IMR-90 (cell line): ENCODE results near the gene ADAM17. TPM values are rescaled to one million over a fixed set of nuclear protein-coding genes. Genes with fewer than 3 reads are reported as not detected.

Source experiments
- ATAC-seq: fragments of 200-7000 bp; cut with Tn5 transposase; 2 replicates; pipeline ENCODE4 v1.9.1; 2020; ENCODE audit warnings: low read depth, mild to moderate bottlenecking, moderate library complexity
- BruUV-seq: library from RNA; stranded (reverse); fragments of 400-500 nt; replicated peaks from 2 replicates; lab custom pipeline; 2021; lab: Mats Ljungman, UMichigan
- CTCF ChIA-PET: fragments of 300-600 bp; formaldehyde crosslinking; extraction: SDS; loops from one replicate; lab custom pipeline; 2021; ENCODE audit warnings: antibody characterized with exemption; lab: Yijun Ruan, JAX
- POLR2A ChIA-PET: fragments of 300-600 bp; sonication (Branson Sonifier 250); formaldehyde crosslinking; loops from one replicate; lab custom pipeline; 2022; ENCODE audit warnings: antibody characterized with exemption; ENCODE audit not compliant: unreplicated experiment; lab: Charles Lee
- DNase-seq: peaks from one replicate; pipeline ENCODE4 v3.0.0; 2013
- H2AFZ ChIP-seq: replicated peaks from 2 replicates; pipeline ENCODE3; 2013; ENCODE audit warnings: low read length, mild to moderate bottlenecking; ENCODE audit not compliant: poor library complexity
- H2AK5ac ChIP-seq: 2 replicates; pipeline ENCODE4 v1.6.1; 2013; ENCODE audit warnings: low read depth, low read length, inconsistent platforms
- H2AK9ac ChIP-seq: replicated peaks from 2 replicates; pipeline ENCODE3; 2013; ENCODE audit warnings: mild to moderate bottlenecking, low read depth, low read length, moderate library complexity; ENCODE audit not compliant: poor library complexity
- H2BK120ac ChIP-seq: 2 replicates; pipeline ENCODE4 v1.6.1; 2013; ENCODE audit warnings: low read depth, low read length, inconsistent platforms
- H2BK15ac ChIP-seq: 3 replicates; pipeline ENCODE4 v1.6.1; 2013; ENCODE audit warnings: low read depth, low read length, inconsistent platforms
- H2BK20ac ChIP-seq: 2 replicates; pipeline ENCODE4 v1.6.1; 2013; ENCODE audit warnings: low read depth, mild to moderate bottlenecking, inconsistent platforms, low read length, moderate library complexity
- H2BK5ac ChIP-seq: 2 replicates; pipeline ENCODE4 v1.6.1; 2013; ENCODE audit warnings: mild to moderate bottlenecking, low read depth, low read length, inconsistent platforms; ENCODE audit not compliant: poor library complexity, severe bottlenecking
- H3K14ac ChIP-seq: replicated peaks from 2 replicates; pipeline ENCODE4 v1.6.1; 2013; ENCODE audit warnings: low read depth, low read length, inconsistent platforms
- H3K18ac ChIP-seq: 2 replicates; pipeline ENCODE4 v1.6.1; 2013; ENCODE audit warnings: low read depth, low read length, control low read depth
- H3K23ac ChIP-seq: 2 replicates; pipeline ENCODE4 v1.6.1; 2013; ENCODE audit warnings: low read depth, low read length, inconsistent platforms
- H3K27ac ChIP-seq: 2 replicates; pipeline ENCODE4 v1.5.1; 2013; ENCODE audit warnings: mild to moderate bottlenecking, control low read depth, low read length; ENCODE audit not compliant: insufficient read depth
- H3K27me3 ChIP-seq: 2 replicates; pipeline ENCODE4 v1.6.1; 2013; ENCODE audit warnings: low read length; ENCODE audit not compliant: control insufficient read depth, insufficient read depth
- H3K36me3 ChIP-seq: 2 replicates; pipeline ENCODE4 v1.6.1; 2013; ENCODE audit warnings: low read length, mixed read lengths; ENCODE audit not compliant: control insufficient read depth, insufficient read depth
- H3K4ac ChIP-seq: 2 replicates; pipeline ENCODE4 v1.6.1; 2013; ENCODE audit warnings: low read depth, low read length, inconsistent platforms
- H3K4me1 ChIP-seq: 2 replicates; pipeline ENCODE4 v1.6.1; 2013; ENCODE audit warnings: low read length, mixed read lengths; ENCODE audit not compliant: control insufficient read depth, insufficient read depth
- H3K4me2 ChIP-seq: 2 replicates; pipeline ENCODE4 v1.6.1; 2013; ENCODE audit warnings: low read depth, mild to moderate bottlenecking, control low read depth, low read length, moderate library complexity
- H3K4me3 ChIP-seq: 2 replicates; pipeline ENCODE4 v1.5.1; 2013; ENCODE audit warnings: low read depth, mild to moderate bottlenecking, control low read depth, low read length, moderate library complexity; ENCODE audit not compliant: insufficient read depth
- H3K56ac ChIP-seq: 2 replicates; pipeline ENCODE4 v1.6.1; 2013; ENCODE audit warnings: low read length, inconsistent platforms; ENCODE audit not compliant: insufficient read depth; ENCODE audit errors: extremely low read depth
- H3K79me1 ChIP-seq, 2 experiments: 2 replicates each; pipeline ENCODE4 v1.6.1; 2013; ENCODE audit warnings: low read length in 2 of 2, inconsistent platforms in 1 of 2, low read depth in 1 of 2
- H3K9ac ChIP-seq: 2 replicates; pipeline ENCODE4 v1.6.1; 2013; ENCODE audit warnings: low read depth, low read length, control low read depth
- H3K9me1 ChIP-seq: 2 replicates; pipeline ENCODE4 v1.6.1; 2013; ENCODE audit warnings: low read length, inconsistent platforms; ENCODE audit not compliant: insufficient read depth
- H3K9me3 ChIP-seq: 2 replicates; pipeline ENCODE4 v1.6.1; 2013; ENCODE audit warnings: low read length; ENCODE audit not compliant: control insufficient read depth, insufficient read depth
- H4K20me1 ChIP-seq: 2 replicates; pipeline ENCODE4 v1.6.1; 2013; ENCODE audit warnings: low read length, inconsistent platforms; ENCODE audit not compliant: insufficient read depth
- H4K5ac ChIP-seq: 2 replicates; pipeline ENCODE4 v1.6.1; 2013; ENCODE audit warnings: mild to moderate bottlenecking, low read depth, low read length, control low read depth
- H4K8ac ChIP-seq, 2 experiments: 2 replicates each; pipeline ENCODE4 v1.6.1; 2013; ENCODE audit warnings: low read depth in 2 of 2, low read length in 2 of 2, control low read depth in 1 of 2, inconsistent platforms in 1 of 2
- H4K91ac ChIP-seq: 2 replicates; pipeline ENCODE4 v1.6.1; 2013; ENCODE audit warnings: low read depth, low read length, inconsistent platforms; ENCODE audit not compliant: insufficient read depth
- BHLHE40 ChIP-seq: fragments of 150-350 bp; IDR thresholded peaks from 2 replicates; pipeline ENCODE4 v1.6.1; 2016; ENCODE audit warnings: mild to moderate bottlenecking, low read depth, low read length
- CEBPB ChIP-seq: IDR thresholded peaks from 2 replicates; pipeline ENCODE4 v1.6.1; 2012; ENCODE audit warnings: low read depth, low read length, improper control_type of control experiment
- CHD1 ChIP-seq: IDR thresholded peaks from 2 replicates; pipeline ENCODE4 v1.6.1; 2012; ENCODE audit warnings: low read depth, low read length, improper control_type of control experiment
- FOS ChIP-seq: fragments of 150-350 bp; IDR thresholded peaks from 2 replicates; pipeline ENCODE4 v1.6.1; 2016; ENCODE audit warnings: low read depth, low read length
- MAFK ChIP-seq: IDR thresholded peaks from 2 replicates; pipeline ENCODE4 v1.6.1; 2012; ENCODE audit warnings: low read depth, low read length, improper control_type of control experiment
- MAZ ChIP-seq: IDR thresholded peaks from 2 replicates; pipeline ENCODE4 v1.6.1; 2012; ENCODE audit warnings: low read depth, mild to moderate bottlenecking, low read length, improper control_type of control experiment, moderate library complexity, borderline replicate concordance
- MXI1 ChIP-seq: IDR thresholded peaks from 2 replicates; pipeline ENCODE4 v1.6.1; 2012; ENCODE audit warnings: low read depth, mild to moderate bottlenecking, low read length, moderate library complexity, borderline replicate concordance
- NFE2L2 ChIP-seq: fragments of 150-350 bp; IDR thresholded peaks from 2 replicates; pipeline ENCODE4 v1.6.1; 2016; ENCODE audit warnings: low read depth, mild to moderate bottlenecking, low read length
- POLR2A ChIP-seq: IDR thresholded peaks from 2 replicates; pipeline ENCODE4 v1.6.1; 2012; ENCODE audit warnings: mild to moderate bottlenecking, low read depth, low read length
- RAD21 ChIP-seq: IDR thresholded peaks from 2 replicates; pipeline ENCODE4 v1.6.1; 2012; ENCODE audit warnings: low read length, improper control_type of control experiment
- RCOR1 ChIP-seq: IDR thresholded peaks from 2 replicates; pipeline ENCODE4 v1.6.1; 2012; ENCODE audit warnings: mild to moderate bottlenecking, low read length, improper control_type of control experiment; ENCODE audit not compliant: insufficient replicate concordance
- RFX5 ChIP-seq: IDR thresholded peaks from 2 replicates; pipeline ENCODE4 v1.8.0; 2012; ENCODE audit warnings: low read depth, mild to moderate bottlenecking, low read length, moderate library complexity
- SMC3 ChIP-seq: fragments of 150-350 bp; IDR thresholded peaks from 2 replicates; pipeline ENCODE4 v1.6.1; 2016; ENCODE audit warnings: low read depth, mild to moderate bottlenecking, antibody characterized with exemption, low read length, moderate library complexity
- WGBS, 2 experiments: methylation state at CpG; one replicate each; pipeline versions ENCODE4 v1.1.5 to v1.1.7; 2013; ENCODE audit warnings: missing lambda C conversion rate in 2 of 2; ENCODE audit not compliant: insufficient read length in 1 of 2; ENCODE audit errors: extremely low coverage in 2 of 2; 5-methylcytosine and 5-hydroxymethylcytosine counted together
- dilution Hi-C: fragments of 300-500 bp; cut with HindIII; formaldehyde crosslinking; loops from one replicate; pipeline ENCODE4 v1.14.3; 2018; ENCODE audit warnings: low sequenced_read_pairs; ENCODE audit not compliant: unreplicated experiment
- in situ Hi-C: fragments of 300-500 bp; cut with MboI; formaldehyde crosslinking; loops from 3 replicates; pipeline ENCODE4 v1.14.3; 2019; ENCODE audit warnings: low sequenced_read_pairs, inconsistent platforms, mixed read lengths
- intact Hi-C: fragments of 100-400 bp; cut with micrococcal nuclease; formaldehyde crosslinking; loops from 2 replicates; pipeline ENCODE4 v1.10.0; 2022
- polyA plus RNA-seq, 3 experiments: library from polyadenylated mRNA; depleted of rRNA; stranded (reverse); fragments of >200 nt; gene quantifications; 2 replicates each; pipeline ENCODE4 v1.2.3, GENCODE V29; 2012; ENCODE audit warnings: low replicate concordance in 1 of 3
- total RNA-seq: library from RNA; depleted of rRNA; stranded (reverse); fragments of >200 nt; gene quantifications from 2 replicates; pipeline ENCODE4 v1.2.3, GENCODE V29; 2012
- TF ChIP-seq, protein P1 (sequence below): conservative IDR thresholded peaks from 2 replicates; pipeline ENCODE4 v1.5.1; 2012; ENCODE audit warnings: mild to moderate bottlenecking, low read depth, low read length, improper control_type of control experiment
- TF ChIP-seq, protein P2 (sequence below): fragments of 150-350 bp; IDR thresholded peaks from 2 replicates; pipeline ENCODE4 v1.6.1; 2016; ENCODE audit warnings: low read depth, mild to moderate bottlenecking, low read length, moderate library complexity, borderline replicate concordance
- TF ChIP-seq, protein P3 (sequence below): fragments of 150-350 bp; IDR thresholded peaks from 2 replicates; pipeline ENCODE4 v1.6.1; 2017; ENCODE audit warnings: mild to moderate bottlenecking, antibody characterized with exemption, low read length, low read depth

ADAM17 gene
- total and polyA plus RNA-seq, 2 of the 4 experiments (the other 2 are of a cell fraction), result 9.6 to 34.4 TPM

GRCh38 chr2:9560628-9561027 is 5.0 kb upstream of the ADAM17 start:
- DNase-seq, result no peak
- H2BK5ac ChIP-seq, result no peak overlapping the region
- no peaks in the 10 kb centered on the region for H3K9me3 ChIP-seq
- intact Hi-C loops (no loop called here), in situ Hi-C loops (loop anchor here (10.0 kb wide), 1 partner anchor 484 kb away; the partner anchor contains the start of gene KLF11), dilution Hi-C loops (no loop called here)
- no TSS peak for BruUV-seq
- H3K9me1 ChIP-seq, result peaks cover 7% of the 10 kb centered on the region
- peaks cover 2% of the 10 kb centered on the region; the same call in 1 of the 2 replicates for H3K36me3 ChIP-seq
- H3K79me1 ChIP-seq, result peaks cover 0 to 14% of the 10 kb centered on the region in 2 experiments; a peak in 2 of 4 replicates
- no peak overlapping the region for H4K8ac ChIP-seq
- no peak overlapping the region for H2AK5ac ChIP-seq
- no peak overlapping the region for H2BK15ac ChIP-seq
- TF ChIP-seq MAZ, result no peak
- TF ChIP-seq RAD21, result no peak
- TF ChIP-seq NFE2L2, result no peak
- TF ChIP-seq, protein P1, sequence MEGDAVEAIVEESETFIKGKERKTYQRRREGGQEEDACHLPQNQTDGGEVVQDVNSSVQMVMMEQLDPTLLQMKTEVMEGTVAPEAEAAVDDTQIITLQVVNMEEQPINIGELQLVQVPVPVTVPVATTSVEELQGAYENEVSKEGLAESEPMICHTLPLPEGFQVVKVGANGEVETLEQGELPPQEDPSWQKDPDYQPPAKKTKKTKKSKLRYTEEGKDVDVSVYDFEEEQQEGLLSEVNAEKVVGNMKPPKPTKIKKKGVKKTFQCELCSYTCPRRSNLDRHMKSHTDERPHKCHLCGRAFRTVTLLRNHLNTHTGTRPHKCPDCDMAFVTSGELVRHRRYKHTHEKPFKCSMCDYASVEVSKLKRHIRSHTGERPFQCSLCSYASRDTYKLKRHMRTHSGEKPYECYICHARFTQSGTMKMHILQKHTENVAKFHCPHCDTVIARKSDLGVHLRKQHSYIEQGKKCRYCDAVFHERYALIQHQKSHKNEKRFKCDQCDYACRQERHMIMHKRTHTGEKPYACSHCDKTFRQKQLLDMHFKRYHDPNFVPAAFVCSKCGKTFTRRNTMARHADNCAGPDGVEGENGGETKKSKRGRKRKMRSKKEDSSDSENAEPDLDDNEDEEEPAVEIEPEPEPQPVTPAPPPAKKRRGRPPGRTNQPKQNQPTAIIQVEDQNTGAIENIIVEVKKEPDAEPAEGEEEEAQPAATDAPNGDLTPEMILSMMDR, result no peak
- no peak for TF ChIP-seq CEBPB
- TF ChIP-seq, protein P2, sequence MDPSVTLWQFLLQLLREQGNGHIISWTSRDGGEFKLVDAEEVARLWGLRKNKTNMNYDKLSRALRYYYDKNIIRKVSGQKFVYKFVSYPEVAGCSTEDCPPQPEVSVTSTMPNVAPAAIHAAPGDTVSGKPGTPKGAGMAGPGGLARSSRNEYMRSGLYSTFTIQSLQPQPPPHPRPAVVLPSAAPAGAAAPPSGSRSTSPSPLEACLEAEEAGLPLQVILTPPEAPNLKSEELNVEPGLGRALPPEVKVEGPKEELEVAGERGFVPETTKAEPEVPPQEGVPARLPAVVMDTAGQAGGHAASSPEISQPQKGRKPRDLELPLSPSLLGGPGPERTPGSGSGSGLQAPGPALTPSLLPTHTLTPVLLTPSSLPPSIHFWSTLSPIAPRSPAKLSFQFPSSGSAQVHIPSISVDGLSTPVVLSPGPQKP, result no peak
- TF ChIP-seq, protein P3, sequence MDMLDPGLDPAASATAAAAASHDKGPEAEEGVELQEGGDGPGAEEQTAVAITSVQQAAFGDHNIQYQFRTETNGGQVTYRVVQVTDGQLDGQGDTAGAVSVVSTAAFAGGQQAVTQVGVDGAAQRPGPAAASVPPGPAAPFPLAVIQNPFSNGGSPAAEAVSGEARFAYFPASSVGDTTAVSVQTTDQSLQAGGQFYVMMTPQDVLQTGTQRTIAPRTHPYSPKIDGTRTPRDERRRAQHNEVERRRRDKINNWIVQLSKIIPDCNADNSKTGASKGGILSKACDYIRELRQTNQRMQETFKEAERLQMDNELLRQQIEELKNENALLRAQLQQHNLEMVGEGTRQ, result no peak
- TF ChIP-seq FOS, result no peak
- TF ChIP-seq CHD1, result no peak
- no peak for TF ChIP-seq RFX5
- no peak for TF ChIP-seq RCOR1
- TF ChIP-seq MAFK, result no peak
- TF ChIP-seq SMC3, result no peak
- no peak for TF ChIP-seq MXI1
- no peak for TF ChIP-seq BHLHE40
- TF ChIP-seq POLR2A, result no peak
- no CpG with 5 or more reads among the region's 2 CpGs for WGBS, 2 experiments
- H3K23ac ChIP-seq, result no peak overlapping the region
- H2BK120ac ChIP-seq, result no peak overlapping the region
- no peak overlapping the region for H3K18ac ChIP-seq
- no peak overlapping the region for H4K91ac ChIP-seq
- H3K4ac ChIP-seq, result no peak overlapping the region
- CTCF ChIA-PET, result no interaction called here
- no peak overlapping the region for H3K4me2 ChIP-seq
- H2AFZ ChIP-seq, result no peak overlapping the region
- no peak overlapping the region for H2BK20ac ChIP-seq
- H2AK9ac ChIP-seq, result no peak overlapping the region
- ATAC-seq, result no peak
- no peaks in the 10 kb centered on the region for H3K27me3 ChIP-seq
- H3K9ac ChIP-seq, result no peak overlapping the region
- POLR2A ChIA-PET, result interaction anchor here (0.5 kb wide), 1 partner anchor 345 kb away, joined by 3 read pairs; no protein-coding TSS in a partner anchor
- no peak overlapping the region for H3K56ac ChIP-seq
- no peak overlapping the region for H4K5ac ChIP-seq
- no peak overlapping the region for H3K4me3 ChIP-seq
- peaks cover 3% of the 10 kb centered on the region; the same call in 1 of the 2 replicates for H4K20me1 ChIP-seq
- peaks cover 7% of the 10 kb centered on the region for H3K4me1 ChIP-seq
- H3K14ac ChIP-seq, result no peak overlapping the region
- H3K27ac ChIP-seq, result no peak overlapping the region
